GM21447 (cell line): Measurements from ENCODE around the gene DNAJC8.

Experiments used
- ATAC-seq: cut with Tn5 transposase; IDR thresholded peaks from one replicate; pipeline ENCODE4 v1.9.1; 2021; ENCODE audit not compliant: unreplicated experiment

The DNAJC8 gene

DNA sequence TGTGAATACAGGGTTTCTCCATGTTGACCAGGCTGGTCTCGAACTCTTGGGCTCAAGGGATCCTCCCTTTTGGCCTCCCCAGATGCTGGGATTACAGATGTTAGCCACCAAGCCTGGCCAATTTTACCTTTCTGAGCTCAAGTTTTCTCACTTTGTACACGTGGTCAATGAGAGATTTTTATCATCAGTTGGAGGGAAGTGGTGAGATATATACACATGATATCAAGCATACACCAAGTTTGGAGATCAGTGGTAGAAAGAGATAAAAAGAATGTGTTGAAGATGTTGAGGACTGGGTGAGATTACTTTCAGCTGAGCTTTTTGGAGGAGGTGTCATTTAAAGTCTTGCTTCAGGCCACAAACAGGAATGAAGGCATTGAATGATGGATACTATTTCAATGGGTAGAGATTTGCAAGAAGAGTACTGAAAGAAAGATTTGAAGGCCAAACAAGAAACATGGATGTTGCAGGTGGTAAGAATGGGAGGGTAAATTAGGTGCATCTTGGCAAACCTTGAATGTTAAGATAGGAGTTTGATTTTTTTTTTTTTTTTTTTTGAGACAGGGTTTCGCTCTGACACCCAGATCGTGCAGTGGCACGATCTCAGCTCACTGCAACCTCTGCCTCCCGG, 23.5 kb upstream of the DNAJC8 start:
- ATAC-seq = no peak

DNA sequence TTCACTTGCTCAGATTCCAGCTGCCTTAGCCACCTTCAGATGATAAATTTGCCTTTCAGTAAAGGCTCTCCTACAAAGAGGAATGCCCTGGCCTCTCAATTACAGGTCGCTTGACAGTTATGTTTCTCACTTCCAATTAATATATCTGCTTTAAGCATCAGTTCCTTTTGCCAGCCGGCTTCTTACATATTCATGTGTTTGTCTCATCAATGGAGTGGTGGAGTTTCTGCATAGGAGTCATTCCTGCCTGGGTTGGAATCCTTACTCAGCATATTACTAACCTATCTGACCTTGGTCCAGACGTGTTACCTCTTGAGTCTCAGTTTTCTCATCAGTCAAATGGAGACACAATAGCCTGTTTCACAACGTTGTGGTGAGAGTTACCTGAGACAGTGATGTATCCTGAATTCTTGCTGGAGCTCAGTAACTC, 17.1 kb upstream of the DNAJC8 start:
- ATAC-seq = no peak

DNA sequence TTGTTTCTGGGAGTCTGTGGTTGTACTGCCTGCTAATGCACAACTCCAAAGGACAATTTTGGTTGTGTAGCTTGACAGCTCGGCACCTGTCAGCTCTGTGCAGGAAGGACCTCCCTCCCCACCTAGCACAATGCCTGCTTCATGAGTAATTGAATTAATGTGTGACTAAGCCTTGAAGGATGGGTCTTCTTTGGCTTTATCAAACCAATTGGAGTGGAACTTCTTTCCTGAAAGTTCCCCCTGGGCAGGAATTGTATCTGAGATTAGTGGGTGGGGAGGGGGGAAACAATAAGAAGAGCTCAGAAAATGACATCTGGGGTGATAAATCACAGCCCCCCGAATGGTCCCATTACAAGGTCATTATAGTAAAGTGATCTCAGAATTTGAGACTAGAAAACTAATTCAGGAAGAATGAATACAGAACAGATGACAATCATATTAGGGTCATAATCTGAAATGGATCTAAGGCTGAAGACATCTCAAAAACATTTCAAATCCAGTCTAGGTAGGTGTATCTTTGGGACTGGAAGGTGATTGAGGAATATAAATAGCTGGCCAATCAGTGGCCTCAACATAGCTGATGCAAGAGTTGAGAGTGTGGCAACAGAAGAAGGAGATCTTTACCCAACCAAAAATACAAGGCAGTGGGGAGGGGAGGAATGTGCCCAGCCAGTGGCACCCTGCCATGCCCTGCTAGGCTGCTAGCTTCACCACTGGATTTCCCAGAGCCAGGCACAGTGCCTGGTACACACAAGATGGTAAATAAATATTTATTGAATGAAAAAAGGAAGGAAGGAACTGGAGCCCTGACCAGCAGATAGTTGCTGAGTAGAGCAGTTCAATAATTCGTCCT, 16.4 kb upstream of the DNAJC8 start:
- ATAC-seq = no peak

DNA sequence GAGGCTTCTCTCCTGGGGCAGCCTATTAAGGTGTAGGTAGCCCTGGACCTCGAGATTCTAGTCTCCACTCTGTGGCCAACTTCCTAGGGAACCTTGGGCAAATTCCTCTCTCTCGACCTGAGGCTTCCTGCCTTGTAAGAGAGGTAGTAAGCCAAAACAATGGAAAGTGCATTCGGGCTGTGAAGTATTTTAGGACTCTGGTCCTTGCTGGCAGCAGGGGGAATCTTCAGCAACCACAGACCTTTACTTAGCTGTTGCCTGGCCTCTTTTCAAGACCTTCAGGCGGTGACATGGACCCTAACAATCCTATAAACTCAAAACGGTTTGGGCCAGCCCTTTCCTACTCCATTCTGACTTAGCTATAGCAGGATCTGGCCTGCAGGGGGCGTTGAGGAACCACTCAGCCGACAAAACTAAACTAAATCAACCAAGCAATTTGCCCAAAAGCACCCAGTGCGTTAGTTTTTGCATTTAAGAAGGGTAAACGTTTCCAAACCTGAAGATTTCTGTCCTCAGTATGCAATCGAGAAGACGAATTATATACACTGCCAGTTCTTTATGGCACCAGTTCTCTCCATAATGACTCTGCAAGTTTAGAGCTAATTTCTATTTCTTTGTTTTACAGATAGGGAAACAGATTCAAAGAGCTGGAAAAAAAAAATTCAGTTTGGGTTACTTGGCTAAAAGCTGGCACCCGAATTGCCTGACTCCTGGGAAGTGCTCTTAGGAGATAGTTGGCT, 15.6 kb upstream of the DNAJC8 start:
- ATAC-seq = no peak

DNA sequence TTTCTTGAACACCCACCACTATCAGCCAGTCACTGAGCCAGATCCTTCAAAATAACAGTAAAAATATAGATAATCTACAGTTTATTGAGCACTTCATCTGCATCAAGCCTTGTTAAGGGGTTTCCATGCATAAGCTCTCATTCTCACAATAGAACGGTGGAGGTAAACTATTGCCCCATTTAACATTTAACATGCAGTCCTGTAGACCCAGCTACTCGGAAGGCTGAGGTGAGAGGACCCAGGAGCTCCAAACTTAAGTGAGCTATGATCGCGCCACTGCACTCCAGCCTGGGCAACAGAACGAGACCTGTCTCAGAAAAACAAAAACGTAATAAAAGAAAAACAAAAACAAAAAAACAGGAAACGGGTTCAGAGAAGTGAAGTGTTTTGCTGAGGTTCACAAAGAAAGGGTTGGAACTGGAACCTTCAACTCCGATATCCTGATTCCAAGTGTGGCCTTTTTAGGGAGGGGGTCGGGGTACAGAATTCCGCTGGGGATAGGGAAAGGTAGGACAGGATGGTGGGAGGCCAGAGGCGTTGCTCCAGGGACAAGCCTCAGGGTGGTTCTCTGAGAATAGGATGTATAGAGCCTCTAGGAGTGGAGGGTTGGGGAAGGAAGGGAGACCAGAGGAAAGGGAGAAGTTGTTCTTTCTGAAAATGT, 14.9 kb upstream of the DNAJC8 start:
- no peak for ATAC-seq

DNA sequence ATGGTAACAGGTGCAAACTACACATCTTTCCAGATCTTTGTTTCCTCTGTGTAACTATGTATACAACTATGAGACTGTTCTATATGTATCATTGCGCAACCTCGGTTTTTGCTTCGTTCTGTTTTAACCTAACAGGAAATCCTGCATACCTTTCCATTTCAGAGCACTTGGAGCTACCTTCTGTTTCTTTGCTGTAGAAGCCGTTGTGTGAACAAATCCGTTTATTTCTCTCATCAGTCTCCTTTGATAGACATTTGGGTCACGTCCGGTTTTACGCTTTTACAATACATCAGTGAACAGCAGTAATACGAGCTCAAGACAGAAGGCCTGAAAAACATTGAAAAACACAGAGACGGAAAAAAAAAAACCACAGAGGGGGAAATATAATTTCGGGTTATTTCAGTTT, 13.6 kb upstream of the DNAJC8 start:
- no peak for ATAC-seq

DNA sequence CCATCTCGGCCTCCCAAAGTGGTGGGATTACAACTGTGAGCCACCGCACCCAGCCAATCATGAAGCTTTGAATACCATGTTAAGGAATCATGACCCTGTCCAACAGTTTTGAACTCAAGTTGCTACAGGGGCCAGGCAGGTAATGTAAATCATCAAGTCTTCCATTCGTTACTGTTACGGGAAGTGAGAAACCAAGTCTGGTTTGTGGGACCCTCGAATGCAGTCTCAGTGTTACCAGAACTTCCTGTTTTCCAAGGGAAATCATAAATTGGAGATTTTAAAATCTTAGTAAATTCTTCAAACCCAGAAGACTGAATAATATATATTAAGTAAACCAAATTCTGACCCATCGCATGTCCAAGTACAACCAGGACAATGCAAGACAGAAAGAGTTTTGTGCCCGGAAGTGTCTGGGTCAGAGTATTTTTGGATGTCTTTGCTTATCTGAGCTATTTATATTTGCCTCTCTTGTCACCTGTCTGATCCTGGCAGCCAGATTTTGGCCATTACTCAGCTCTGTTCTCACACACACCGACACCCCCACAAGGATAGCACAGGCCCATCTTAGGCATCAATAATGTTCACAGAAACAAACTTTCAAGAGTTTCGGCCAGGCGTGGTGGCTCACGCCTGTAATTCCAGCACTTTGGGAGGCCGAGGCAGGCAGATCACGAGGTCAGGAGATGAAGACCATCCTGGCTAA, 11.9 kb upstream of the DNAJC8 start:
- ATAC-seq = no peak

DNA sequence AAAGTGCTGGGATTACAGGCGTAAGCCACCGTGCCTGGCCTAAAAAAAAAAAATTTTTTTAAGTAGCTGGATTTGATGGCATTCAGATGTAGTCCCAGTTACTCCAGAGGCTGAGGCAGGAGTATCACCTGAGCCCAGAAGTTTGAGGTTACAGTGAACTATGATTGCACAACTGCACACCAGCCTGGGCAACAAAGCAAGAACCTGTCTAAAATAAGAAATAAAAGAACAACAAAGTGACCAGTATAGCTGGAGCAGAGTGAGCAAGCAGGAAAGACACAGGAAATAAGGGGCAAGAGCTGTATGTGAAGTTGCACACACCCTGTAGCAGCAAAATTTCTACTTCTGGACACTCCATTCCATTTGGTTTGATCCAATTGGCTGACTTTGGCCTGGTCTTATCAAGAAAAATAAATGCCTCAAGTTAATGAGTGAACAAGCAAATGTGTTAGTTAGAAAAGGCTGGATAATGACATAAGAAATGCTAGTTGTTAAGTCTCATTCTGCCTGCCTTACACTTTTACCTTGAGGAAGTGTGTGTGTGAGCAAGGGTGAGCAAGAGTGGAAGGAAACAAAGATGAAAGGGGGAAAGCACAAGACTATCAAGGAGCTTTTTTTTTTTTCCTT, 11.0 kb upstream of the DNAJC8 start:
- ATAC-seq = no peak

DNA sequence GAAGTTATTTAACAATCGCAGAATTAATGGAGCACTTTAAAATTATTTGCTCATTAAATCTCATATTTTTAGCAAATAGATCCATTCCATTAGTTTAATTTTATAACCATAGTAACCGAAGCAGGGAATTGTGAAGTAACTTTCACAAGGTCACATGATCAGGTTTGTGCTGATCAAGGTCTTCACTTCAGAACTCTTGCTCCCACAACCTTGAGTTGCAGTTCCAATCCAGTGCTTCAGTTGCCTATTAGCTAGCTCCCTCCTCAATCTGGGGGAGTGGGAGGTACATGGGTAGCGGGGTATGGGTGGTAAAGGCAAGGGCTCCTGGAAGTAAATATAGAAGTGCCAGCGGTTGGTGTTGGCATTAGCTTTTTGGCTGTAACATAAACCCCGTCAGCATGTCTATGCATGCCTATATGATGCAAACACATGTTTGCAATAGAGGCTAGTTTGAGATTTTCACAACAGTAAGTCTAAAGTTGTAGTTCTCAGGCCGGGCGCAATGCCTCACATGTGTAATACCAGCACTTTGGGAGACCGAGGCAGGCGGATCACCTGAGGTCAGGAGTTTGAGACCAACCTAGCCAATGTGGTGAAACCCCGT, 8.9 kb upstream of the DNAJC8 start:
- ATAC-seq = no peak

DNA sequence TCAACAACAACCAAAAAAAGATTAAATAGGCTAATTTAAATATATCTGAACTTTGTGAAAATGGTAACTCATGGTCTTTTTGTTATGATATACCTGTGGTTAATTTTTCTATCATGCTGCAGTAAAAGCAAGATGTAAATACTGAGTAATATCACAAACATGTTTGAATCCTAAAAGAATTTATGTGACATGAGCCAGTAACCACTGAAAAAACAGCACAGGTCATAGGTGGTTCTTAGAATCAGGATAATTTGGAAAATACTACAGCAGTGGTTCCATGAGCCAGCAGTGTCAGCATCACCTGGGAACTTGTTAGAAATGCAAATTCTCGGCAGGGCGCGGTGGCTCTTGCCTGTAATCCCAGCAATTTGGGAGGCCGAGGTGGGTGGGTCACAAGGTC, 7.2 kb upstream of the DNAJC8 start:
- ATAC-seq = no peak

DNA sequence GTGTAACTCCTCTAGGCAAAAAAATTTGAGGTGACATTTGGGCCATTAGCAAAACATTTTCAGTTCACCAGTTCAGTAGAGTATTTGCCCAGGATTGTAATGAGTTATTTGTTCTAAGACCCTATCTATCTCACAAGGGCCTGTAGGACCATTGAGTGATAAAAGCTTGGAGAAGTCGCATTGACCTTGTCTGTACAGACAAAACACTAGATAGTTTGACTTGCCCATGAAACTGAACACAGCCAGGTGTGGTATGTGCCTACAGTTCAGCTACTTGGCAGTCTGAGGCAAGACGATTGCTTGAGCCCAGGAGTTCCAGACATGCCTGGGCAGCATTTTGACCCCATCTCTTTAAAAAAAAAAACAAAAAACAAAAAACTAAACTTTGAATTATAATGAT, 6.2 kb upstream of the DNAJC8 start:
- ATAC-seq = no peak

DNA sequence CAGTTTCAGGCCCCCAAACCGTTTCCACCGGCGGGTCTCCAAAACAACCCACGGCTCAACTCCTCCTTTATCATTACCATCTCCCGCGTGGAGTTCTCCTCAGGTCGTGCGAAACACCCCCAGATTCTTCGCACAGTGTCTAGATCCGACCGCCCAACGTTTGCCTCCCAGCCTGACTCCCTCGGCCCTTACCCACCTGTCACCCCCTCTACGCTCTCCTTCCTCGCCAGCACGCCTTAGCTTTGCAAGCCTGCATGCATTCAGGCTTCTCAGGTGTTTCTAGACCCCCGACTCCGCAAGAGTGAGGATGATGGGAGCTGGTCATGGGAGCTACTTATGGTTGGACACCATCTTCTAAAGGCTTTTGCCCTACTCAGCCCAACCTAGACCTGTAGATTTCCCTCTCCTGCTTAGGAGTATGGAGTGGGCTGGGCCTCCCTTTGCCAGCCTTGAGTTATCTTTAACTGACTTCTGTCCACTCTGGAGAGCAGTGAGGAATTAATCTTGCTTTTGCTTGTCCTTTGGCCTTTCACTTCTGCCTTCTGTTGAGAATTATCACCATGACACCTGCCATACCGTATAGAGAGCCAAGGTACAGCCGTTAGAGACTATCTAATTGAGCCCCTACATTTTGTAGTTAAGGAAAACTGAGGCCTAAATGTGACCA, 4.0 kb upstream of the DNAJC8 start:
- ATAC-seq = no peak

DNA sequence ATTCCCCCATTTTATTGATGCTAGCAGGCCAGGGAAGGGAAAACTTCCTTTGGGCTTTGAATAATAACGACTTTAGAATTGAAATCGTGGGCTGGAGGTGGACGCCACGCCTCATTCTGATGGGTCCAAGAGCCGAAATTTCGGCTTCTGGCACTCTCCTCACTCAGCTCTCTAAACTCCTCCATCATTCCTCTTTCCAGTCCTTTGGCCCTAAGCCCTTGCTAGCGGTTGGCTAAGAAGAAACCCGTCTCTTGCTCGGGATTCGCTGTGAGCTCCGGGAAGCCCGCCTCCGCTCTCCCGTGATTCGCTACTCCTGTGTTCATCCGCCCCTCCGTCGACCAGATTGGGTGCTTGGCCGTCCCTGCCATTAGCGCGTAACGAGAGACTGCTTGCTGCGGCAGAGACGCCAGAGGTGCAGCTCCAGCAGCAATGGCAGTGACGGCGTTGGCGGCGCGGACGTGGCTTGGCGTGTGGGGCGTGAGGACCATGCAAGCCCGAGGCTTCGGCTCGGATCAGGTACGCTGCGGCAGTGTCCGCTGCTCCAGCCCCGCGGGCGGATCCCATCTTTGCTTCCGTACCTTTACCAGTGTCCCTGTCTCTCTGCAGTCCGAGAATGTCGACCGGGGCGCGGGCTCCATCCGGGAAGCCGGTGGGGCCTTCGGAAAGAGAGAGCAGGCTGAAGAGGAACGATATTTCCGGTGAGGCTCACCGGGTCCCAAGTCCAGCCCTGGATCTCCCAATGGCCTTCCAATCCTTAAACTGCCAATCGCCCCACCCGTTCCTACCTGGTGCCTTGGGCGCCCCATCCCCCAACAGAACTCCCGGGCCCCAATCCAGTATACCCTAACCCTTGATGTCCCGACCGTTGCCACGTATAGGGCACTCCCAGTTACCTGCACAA, 3.2 kb upstream of the DNAJC8 start, which contains the start of gene ATP5IF1:
TSS of gene ATP5IF1 (plus strand) at position 370 of the 901 bp plus-strand sequence. CDS start at position 430, 60 bp downstream.
- ATAC-seq = peak; percentile 87

DNA sequence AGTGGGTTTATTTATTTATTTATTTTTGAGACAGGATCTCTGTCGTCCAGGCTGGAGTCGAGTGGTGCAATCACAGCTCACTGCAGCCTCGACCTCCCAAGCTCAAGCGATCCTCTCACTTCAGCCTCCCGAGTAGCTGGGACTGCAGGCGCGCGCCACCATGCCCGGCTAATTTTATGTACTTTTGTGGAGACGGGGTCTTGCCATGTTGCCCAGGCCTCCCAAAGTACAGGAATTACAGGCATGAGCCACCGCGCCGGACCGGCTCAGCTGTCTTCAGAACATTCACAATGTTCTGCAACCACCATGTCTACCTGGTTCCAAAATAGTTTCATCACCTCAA, 406 bp upstream of the DNAJC8 start:
- no peak for ATAC-seq

DNA sequence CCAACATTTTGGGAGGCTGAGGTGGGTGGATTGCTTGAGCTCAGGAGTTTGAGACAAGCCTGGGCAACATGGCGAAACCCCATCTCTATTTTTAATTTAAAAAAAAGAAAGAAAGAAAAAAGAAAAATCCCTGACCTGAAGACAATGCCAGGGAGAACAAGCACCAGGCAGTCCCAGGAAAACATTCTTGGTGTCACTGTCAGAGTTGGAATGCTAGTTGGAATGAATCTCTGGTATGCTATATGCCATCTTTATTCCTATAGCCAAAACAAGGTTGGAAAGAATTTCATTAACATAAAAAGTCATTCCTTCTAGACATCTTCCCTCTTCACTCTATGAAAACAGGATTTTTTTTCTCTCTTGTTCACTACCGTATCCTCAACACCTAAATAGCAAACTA, 2.8 kb downstream of the DNAJC8 start:
- no peak for ATAC-seq

DNA sequence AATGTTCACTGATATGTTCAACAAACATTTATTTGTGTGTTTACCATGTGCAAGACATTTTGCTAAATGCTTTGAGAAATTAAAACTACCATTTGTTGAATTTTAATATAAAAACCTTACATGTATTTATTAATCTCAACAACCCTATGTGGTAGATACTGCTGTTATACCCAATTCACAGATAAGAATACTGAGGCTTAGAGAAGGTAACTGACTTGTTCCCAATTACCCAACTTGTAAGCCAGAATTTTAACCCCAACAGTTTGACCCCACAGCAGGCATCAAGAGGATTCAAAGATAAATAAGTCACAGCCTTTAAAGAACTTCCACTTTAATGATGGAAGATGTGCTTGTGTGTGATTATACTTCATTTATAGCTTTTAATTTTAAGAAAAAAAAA, 3.7 kb downstream of the DNAJC8 start:
- no peak for ATAC-seq

DNA sequence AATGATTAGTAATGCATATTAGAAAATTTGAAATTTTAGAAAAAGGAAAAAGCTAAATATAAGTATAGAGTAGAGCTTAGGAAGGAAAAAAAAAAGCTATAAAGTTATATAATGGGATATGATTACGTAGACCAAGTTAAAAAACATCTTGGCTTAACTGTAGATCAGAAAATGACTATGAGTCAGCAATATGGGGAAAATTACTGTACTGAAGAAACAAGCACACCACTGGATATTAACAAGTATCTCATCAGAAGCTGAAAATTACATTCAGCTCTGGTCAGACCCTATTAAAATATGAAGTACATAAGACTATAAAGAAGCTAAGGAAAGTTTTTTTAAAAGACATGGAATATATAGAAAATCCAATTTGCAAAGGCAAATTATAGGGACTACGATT, 19.5 kb downstream of the DNAJC8 start:
- ATAC-seq = no peak

DNA sequence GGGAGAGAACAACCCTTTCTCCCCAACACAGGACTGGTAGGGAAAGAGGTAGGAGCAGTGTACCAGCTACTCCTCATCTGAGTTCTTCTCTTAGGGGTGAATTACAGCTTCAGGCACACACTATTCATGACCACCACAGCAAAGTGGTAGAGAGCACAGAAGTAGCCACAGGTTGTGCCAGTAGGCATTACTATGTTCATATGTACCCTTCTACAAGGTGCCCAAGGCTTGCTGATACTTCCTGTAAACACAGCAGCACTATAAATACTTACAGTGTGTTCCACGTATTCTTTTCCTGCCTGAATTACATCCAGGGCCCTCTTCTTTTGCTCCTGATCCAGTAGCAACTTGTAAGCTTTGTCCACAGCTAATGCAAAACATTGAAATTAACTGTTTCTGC, 23.1 kb downstream of the DNAJC8 start:
- ATAC-seq = no peak
